GM21447 (cell line): ENCODE data around the gene H6PD.
"Not testable (repeated sequence)": the region's sequence is repeated elsewhere in the genome, so short reads cannot be mapped to it uniquely, and the experiment has no call there.

Experiments
- ATAC-seq: cut with Tn5 transposase; IDR thresholded peaks from one replicate; pipeline ENCODE4 v1.9.1; 2021; ENCODE audit not compliant: unreplicated experiment

The H6PD gene

DNA sequence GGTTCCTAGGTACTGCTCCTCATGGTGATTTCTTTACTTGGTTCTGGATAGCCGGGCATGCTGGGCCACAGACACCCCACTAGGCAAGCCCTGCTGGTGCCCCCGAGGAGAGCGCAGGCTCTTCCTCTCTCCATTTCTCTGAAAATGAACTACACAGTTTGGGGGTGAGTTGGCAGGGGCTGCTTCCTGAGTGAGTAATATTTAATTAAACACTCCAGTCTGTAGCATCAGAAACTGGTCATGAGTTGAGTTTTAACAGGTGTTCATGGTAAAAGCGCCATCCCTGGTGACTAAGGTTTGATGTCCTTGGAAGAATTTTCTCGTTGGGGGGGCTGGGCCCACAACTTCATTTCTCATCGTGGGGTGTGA is 59.8 kb downstream of the H6PD start:
- ATAC-seq, result no peak

DNA sequence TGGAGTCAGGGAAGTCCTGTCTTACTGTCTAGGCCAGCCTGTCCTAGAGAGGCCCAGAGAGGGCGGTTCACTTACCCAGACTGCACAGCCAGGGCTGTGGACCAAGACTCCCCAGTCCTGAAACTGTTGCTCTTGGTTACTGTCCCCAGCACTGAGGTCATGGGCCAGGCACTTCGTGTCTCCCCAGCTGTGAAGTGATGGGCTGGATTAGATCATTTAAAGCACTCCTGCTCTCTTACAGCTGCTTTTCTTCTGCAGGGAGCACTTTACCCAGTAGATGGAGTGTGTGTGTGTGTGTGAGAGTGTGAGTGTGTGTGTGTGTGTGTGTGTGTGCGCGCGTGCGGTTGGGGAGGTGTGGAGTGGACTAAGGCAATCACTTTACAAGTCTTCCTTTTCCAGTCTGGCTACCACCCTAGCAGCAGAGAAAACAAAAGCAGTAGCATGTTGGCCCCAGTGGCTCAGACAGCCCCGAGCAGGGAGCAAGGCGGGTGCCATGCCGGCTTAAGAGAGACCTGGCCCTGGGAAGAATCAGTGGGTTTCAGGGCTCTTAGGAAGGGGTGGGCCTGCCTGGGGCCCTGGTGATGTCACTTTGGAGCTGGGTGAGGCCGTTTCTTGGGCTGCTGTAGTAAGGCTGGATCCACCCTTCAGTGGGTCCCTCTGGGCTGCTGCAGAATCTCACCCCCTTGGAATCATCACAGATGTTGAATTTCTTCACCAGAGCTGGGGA is 60.5 kb downstream of the H6PD start:
- no peak for ATAC-seq

DNA sequence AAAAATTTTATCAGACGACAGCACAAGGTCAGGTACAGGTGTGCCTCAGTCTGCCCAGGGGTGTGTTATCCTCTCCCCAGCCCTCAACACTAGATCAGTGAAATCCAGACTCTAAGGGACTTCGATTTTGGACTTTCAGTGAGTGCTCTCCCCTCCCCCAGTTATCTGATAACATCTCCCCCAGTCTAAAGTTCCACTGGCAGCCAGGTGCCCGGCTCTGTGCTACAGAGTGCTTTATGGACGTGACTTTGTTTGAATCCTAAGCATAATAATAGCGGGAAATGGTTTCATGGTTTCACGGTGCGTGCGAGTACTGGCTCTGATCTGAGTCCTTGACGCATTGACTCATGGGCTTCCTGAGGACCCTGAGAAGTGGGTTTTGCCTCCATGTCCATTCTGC is 61.3 kb downstream of the H6PD start:
- ATAC-seq, result no peak

DNA sequence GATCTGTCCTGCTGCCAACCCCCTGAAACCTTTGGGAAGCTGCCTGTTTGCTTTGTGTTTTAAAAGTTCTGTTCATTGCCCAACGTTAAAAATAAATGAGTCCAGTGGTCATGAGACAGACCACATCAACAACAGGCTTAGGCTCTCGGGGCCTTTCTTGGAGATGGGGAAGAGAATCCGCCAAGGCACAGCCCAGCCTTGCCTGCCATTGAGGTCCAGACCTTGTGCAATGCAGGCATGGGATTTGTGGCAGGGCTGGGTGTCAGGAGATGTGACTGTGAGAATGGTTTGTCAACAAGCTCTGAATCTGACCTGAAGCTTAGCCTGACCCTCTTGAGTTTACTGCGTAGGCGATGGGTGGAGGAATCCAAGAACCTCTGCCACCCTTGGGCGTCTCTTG is 62.3 kb downstream of the H6PD start:
- ATAC-seq, result no peak

DNA sequence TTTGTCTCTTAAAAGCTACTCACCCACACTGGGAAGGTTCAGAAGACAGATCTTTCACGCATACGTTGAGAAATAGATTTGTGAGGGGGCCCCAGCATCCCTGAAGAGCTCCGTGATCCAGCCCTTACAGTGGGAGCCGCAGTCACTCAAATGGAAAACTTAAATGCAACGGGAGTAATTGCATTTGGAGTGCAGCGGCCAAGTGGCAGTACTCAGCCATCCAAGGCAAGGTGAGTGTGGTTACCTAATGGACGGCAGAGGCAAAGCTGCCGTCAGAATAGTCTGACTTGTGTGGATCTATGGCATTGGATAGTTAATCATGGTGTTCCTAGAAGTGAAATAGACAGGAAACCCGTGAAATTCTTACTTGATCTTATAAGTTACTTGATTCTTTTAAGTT is 63.3 kb downstream of the H6PD start:
- ATAC-seq, result no peak

DNA sequence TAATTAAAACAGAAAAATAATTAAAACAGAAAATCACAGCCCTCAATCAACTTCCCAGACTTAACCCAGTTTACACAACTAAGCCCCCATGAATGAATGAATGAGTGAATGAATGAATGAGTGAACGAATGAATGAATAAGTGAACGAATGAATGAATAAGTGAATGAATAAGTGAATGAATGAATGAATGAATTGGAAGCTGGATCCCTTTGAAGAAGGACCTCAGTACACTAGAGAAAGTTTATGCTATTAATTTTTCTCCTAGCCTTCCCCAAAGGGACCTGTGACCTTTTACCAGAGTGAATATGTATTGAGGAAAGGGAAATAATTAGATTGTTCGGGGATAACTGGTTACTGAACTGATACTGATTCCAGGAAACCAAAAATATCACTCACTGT is 63.7 kb downstream of the H6PD start:
- no peak for ATAC-seq

DNA sequence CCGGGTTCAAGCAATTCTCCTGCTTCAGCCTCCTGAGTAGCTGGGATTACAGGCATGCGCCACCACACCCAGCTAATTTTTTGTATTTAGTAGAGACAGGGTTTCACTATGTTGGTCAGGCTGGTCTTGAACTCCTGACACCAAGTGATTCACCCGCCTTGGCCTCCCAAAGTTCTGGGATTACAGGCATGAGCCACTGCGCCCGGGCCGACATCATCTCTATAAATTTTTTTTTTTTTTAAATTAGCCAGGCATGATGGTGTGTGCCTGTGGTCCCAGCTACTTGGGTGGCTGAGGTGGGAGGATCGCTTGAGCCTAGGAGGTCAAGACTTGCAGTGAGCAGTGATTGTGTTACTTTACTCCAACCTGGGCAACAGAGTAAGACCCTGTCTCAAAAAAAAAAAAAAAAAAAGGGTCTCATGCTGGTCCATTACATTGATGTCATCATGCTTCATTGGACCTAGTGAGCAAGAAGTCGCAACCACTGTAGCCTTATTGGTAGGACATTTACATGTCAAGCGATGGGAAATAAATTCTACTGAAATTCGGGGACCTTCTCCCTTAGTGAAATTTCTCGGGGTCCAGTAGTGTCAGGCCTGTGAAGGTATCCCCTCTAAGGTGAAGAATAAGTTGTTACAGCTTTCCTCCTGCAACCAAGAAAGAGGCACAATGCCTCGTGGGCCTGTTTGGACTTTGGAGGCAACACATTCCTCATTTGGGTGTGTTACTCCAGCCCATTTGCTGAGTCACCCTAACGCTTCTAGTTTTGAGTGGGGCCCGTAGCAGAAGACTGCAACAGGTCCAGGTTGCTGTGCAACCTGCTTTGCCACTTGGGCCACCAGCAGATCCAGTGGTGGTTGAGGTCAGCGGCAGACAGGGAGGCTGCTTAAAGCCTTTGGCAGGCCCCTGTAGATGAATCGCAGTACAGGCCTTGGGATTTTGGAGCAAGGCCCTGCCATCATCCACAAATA is 65.3 kb downstream of the H6PD start:
- not testable (repeated sequence) for ATAC-seq

DNA sequence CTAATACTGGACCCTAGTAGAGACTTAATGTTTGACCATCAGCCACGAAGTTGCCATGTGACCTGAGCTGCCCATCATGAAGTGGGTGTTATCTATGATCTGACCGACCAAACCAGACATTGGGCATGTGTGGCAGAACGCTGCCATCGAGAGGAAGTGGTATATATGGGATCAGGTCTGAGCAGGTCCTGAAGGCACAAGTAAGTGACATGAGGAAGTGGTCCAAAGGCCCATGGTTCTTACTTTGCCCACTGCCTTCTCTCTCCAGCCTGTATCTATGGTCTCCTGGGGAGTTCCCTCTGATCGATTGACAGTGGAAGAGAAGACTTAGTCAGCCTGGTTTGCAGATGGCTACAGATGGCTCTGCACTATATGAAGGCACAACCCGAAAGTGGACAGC is 66.0 kb downstream of the H6PD start:
- no peak for ATAC-seq

DNA sequence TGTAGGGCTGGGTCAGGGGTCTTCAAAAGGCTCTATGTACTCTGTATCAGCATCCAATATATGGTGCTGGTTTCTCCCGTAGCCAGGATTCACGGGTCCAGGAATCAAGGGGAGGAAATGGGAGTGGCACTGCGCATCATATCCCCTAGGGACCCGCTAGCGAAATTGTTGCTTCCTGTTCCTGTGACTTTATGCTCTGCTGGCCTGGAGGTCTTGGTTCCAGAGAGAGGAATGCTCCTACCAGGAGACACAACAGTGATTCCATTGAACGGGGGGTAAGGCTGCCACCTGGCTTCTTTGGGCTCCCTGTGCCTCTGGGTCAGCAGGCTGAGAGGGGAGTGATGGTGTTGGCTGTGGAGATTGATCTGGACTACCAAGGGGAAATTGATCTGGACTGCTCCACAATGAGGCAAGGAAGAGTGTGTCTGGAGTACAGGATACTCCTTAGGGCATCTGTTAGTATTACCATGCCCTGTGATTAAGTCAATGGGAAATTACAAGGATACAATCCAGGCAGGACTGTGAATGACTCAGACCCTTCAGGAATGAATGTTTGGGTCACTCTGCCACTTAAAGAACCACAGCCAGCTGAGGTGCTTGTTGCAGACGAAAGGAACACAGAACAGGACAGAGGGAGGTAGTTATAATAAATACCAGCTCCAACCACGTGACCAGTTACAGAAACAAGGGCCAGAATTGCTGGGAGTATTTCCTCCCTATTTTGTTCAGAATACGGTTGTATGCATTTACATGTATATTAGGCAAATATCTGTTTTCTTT is 68.4 kb downstream of the H6PD start:
- no peak for ATAC-seq

DNA sequence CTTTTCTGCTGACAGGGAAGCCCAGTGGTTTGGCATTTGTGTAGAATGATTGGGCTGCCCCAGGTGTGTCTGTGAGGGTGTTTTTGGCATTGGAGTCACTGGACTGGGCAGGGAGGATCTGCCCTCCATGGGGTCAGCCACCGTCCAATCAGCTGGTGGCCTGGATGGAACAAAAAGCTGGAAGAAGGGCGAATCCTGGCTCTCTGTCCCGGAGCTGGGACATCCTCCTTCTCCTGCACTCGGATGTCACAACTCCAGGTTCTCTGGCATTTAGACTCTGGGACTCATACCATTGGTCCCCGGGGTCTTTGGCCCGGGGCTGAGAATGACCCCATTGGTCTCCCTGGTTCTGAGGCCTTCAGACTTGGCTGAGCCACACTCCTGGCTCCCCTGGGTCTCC is 69.3 kb downstream of the H6PD start:
- ATAC-seq, result no peak

DNA sequence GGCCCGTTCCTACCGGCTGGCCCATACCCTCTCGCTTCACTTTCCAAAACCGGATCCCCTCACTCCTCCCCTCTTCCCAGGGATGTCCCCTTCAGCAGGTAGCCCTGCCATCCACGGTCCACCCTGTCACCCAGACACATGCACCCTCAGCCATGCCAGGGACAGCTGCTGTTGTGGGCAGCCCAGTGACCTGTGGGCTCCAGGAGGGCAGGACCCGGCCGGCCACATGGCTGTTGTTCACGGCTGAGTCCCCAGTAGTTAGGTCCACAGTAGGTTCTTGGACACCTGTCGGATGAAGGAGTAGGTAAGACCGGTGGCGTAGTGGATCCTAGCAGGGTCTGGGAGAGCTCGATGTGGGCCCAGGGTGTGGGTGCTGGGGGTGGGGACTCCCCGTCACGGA is 70.6 kb downstream of the H6PD start:
- ATAC-seq, result no peak

DNA sequence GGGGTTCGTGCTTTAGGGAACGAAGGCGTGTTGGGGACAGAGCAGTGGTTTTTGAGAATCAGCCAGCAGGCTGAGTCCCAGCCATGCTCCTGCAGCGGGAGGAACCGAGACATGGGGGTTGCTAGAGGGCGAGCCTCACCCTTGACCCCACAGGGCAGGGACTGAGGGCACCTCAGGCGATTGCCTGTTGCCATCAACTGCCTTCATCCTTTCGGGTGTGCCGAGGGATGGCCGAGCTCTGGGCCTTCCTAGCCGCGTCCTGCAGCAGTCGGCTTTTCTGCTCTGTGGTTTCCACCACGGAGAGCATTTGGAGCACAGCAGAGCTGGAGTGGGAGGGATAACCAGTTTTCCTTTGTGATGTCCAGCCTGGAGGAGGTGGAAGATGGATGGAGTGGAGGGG is 71.4 kb downstream of the H6PD start:
- ATAC-seq, result no peak

DNA sequence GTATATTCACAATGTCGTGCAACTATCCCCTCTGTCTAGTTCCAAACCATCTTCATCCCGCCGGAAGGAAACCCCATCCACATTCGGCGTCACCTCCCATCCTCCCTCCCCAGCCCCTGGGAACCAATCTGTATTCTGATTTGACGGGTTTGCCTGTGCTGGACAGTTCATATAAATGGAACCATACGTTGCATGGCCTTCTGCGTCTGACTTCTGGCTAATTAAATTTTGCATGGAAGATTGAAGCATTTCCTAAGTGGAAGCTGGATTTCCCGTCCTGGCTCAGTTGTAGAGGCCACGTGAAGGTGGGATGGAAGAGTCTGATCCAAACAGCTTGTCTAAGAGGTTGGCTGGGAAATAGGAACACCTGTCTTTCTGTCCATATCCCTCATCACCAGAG is 72.7 kb downstream of the H6PD start:
- no peak for ATAC-seq

DNA sequence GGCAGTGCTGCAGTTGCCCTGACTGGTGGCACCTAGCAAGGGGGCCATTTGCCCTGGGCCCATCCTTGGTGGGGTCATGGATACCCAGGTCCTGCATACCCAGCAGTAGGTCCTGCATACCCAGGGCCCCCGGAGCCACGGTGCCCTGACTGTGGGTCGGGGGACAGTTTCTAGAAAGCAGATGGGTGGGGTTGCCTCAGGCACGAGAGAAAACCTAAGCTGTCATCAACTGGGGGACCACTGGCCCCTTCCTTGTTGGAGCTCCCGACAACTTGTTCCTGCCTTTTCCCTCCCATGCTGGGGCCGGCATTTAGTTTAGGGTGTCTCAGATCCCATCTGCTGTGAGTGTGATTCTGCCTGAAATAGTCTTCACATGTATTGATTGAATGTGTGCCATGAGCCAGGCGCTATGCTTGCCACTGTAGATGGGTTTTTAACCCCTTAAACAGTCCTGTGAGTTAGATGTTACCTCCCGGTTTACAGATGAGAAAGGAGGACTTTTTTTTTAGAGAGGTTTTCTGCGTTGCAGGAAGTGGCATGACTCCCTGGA is 73.7 kb downstream of the H6PD start:
- ATAC-seq, result no peak

DNA sequence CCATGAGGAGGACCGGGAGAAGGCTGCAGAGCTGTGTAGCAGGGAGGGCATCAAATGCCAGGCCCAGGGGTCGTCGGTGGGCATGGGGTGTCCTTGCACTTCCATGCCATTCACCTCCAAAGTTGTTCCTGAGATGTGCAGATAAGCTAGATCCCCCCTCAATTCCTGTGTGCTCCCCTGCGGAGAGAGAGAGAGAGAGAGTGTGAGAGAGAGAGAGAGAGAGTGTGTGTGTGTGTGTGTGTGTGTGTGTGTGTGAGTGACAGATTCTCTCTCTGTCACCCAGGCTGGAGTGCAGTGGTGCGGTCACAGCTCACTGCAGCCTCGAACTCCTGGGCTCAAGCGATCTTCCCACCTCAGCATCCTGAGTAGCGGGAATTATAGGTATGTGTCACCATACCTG is 74.5 kb downstream of the H6PD start:
- no peak for ATAC-seq

DNA sequence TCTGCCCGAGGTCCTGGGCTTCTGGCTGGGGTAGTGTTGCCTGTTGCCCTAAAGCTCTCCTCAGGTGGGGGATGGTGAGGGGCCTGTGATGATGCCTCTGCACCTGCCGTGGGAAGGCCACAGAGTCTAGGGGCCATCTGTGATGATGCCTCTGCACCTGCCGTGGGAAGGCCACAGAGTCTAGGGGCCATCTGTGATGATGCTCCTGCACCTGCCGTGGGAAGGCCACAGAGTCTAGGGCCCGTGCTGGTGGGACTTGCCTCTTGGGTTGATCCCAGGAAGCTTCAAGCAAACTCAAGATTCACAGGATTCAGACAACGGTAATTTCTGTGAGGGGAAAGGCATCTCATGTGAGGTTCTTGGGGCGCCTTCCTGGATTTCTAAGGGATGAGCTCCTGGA is 75.4 kb downstream of the H6PD start:
- no peak for ATAC-seq

DNA sequence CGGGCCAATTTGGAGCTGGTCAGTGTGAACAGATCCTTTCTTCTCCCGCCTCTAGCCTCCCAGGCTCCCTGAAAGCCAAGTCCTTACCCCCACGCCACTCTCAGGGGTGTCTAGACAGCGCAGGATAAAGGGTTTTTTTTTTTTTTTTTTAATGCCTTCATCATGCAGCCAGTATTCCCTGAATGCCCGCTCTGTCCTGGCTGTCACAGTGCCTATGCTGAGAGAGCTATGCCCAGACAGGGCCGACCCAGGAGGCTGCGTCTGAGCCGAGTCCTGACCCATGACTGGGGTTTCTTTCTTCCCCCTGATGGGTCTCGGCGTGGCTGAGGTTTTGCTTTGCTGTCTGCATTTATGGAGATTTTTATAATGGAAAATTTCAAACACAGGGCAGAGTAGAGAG is 76.5 kb downstream of the H6PD start:
- ATAC-seq, result no peak

DNA sequence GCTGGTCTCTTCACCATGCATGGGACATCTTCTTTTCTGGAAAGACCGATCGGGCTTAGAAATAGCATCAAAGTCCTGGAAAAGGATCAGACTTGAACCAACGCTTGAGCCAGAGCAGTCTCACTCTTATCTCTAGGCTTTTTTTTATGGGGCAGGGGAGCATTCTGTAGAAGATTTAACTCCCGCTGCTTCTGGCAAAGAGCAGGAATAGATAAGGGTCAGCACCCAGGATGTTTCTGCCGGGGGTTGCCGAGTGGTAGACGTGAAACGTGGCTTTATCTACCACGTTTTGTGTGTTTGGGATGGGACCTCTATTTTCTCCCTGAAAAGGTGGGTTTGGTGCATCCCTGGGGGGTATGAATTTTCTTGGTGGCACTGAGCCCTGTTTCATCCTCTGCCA is 76.9 kb downstream of the H6PD start:
- ATAC-seq, result no peak

DNA sequence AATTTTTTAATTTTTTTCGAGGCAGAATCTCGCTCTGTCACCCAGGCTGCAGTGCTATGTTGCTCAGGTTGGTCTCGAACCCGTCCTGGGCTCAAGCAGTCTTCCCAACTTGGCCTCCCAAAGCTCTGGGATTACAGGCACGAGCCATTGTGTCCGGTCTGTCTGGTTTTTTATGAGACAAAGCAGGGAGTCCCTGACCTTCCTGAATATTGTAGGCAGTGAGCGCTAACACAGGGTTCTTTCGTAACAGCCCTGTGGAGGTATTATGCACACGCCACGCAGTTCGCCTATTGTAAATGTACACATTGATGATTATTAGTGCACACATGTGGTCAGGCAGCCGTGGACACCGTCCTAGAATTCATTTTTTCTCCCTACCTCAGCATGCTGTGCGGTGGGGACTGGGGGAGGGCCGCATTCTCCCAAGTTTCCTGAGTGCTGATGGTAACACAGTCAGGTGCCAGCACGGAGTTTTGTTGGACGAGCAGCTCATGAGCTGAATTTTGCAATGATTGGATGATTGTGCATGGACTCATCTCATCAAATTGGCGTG is 77.7 kb downstream of the H6PD start:
- no peak for ATAC-seq

DNA sequence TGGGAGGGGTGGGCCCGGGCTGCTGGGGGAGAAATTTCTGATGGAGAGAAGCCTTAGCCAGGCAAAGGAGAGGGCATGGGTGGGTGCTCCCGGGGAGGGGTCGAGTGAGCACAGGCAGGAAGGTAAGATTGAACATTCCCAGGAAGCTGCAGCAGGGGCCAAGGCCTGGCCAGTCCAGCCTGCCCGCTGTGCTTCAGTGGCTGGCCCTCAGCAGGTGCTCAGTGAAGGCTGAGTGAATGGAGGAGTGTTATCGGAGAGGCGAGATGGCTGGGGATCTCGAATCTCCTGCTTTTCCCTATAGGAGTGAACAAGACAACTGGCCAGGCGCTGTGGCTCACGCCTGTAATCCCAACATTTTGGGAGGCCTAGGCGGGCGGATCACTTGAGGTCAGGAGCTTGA is 79.0 kb downstream of the H6PD start:
- ATAC-seq, result no peak

DNA sequence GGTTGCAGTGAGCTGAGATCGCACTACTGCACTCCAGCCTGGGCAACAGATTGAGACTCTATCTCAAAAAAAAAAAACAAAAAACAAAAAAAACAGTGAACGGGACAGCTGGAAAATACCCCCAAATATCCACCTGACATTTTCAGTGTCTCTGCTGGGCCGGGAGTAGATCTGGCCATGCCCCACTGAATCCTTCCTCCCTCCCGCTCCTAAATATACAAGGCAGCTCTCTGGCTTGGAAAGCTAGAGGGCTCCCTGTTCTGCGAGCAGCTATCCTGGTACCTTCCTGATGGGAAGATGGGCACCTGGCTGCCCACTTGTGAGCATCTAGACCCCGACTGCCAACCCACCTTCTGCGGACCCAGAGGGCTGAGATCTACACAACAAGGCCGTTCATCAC is 79.5 kb downstream of the H6PD start:
- no peak for ATAC-seq
